HG03159 (cell line): ENCODE measurements around the gene OPN4.
A peak's percentile ranks its signal among the peaks of the same experiment; 100 is the strongest.

Experiments used
- ATAC-seq: cut with Tn5 transposase; IDR thresholded peaks from one replicate; pipeline ENCODE4 v1.9.1; 2021; ENCODE audit warnings: mild to moderate bottlenecking, moderate library complexity; ENCODE audit not compliant: unreplicated experiment

Gene OPN4

DNA sequence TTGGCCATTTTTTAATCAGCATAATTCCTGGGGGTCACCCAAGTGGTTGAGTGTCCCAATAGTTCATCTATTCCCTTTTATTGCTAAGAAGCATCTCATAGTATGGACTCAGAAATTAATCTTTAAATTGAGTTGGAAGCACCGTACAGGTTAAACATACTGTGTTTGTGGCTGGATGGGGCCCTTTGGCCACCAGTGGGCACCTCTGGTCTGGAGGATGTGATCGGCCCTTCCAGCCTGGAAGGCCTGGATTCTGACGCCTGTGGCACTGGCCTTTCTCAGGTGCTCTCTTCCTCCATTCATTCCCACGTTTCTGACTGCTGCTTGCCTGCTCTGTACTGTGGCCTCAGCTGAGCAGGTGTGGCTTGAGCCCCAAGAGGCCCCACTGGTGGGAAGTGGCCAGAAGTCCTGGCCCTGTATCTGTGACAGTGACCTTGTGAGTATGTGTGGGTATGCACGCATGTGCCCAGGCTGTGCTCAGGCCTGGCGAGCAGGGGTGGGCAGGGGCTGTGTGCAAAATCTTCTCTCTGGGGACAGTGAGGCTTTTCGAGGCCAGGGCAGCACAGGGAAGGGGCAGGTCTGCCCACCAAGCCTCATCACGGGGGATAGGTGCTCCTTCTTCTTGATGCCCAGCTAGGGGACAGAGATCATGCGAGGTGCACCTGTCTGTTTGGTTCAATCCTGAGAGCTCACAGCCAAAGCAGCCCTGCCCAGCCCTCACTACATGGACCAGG lies 44.0 kb downstream of the OPN4 start:
- no peak for ATAC-seq

DNA sequence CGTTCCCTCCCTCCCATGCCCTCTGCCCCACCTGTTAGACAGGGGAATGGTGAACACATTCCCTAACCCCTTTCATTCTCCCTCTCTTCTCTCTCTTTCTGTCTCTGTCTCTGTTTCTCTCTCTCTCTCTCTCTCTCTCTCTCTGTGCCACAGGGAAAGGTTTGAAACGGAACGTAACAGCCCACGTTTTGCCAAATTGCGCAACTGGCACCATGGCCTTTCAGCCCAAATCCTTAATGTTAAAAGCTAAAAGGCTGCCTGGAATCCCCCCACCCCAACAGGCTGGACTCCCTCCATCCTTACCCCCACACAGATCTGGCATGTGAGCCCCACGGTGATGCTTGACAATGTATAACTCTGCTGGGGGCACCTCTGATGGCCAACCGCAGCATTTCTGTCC lies 44.8 kb downstream of the OPN4 start:
- ATAC-seq = no peak

DNA sequence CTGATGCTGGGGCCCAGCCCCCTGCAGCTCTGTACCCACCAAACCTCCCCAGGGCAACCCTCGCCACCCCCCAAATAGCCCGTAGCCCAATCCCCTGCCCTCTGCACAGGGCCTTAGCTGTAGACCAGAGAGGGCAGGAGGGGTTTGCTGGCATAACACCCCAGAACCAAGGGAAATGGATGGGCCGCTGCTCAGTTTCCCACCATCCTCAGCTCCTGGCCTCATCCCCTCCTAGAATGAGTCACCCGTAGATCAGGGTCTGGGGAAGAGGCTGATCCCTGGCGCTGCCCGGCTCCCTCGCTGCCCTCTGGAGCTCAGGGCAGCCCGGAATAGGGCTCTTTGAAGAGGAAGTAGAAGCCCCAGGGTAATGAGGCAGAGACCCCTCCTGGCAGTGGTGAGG lies 45.2 kb downstream of the OPN4 start:
- ATAC-seq = no peak

DNA sequence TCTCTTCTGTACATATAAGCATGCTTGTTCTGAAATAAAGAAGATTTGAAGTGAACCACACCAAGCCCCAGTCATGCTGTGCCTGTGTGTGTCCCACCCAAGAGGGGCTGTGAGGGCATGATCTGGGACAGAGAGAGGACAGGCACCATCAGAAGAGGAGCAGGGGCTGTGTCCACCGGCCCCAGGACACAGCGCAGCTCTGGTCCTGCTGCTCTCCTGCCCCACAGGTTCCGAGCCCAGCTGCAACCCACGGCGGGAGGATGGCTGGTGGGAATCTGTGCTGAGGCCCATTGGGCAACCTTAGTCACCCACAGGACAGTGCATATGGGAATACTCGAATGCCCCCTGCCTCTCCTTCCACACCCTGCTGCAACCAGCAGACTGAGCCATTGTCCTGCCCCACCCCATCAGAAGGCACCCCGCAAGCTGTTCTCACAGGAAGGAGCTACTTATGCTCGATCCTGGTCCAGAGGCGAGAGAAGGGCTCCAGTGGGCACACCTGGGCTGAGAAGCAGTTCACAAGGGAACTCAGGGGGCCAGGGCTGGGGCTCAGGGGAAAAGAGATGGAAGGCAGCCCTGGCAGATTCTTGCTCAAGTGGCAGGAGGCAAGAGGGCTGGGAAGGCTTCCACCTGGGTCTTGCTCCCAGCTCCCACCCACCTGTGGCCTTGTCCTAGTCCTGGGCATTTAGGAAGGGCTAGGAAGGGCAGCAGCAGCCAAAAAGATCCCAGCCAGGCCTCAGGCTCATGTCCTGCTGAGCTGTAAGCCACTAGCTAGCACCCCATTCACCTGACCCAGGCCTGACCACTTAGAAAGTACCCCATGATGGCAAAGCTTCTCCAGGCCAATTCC lies 45.9 kb downstream of the OPN4 start:
- ATAC-seq = no peak

DNA sequence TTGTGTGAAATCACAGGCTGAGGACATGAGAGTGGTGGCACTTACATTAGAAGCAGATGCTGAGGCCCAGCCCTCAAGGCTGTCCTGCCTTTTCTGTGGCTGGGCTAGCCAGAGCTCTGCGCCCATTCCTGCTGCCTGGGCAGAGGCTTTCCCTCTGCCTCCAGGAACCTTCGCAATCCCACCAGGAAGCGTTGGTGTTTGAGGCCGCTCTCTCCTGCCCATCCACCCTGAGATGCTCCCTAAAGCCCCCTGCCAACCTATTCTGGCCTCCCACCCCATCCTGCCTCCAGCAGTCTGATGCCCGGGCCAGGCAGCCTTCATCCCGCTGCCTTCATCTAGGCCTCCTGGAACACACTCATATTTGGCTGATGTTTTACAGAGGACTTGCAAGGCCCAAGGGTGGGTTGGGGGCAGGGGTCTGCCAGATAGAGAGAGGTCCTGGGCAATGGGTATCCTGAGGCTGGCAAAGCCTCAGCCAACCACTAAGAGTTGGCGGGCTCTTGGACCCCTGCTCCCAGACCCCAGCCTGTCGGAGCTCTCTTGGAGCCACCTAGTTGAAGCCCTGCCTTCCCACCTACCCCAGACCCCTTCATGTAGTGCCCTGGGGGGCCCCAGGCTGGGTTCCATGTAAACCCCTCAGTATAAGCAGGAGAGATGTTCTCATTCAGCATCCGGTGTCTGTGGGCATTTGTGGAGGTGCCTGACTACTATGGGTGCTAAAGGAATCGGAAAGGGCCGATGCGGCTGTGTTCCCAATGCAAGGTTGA lies 46.7 kb downstream of the OPN4 start:
- ATAC-seq = no peak

- no peak for ATAC-seq
Measured at GRCh38 chr10:86703176-86703575, 48.8 kb downstream of the OPN4 start.

DNA sequence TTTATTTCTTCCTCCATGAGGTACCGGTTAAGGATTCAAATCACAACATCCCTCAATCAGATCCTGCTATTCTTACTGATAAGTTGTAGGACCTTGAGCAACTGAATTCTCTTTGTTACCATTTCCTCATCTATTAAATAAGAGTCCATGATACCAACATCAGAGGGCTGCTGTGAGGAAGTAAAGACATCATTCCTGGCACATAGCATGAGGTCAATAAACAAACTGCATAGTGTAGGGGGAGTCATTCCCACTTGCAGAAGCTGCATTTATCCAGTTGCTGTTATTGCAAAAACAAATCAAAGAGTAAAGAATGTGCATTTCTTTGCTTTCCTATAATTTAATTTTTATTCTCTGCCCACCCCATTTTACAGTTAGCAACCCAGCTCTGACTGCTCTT lies 50.8 kb downstream of the OPN4 start:
- ATAC-seq = no peak

- no peak for ATAC-seq
Measured at GRCh38 chr10:86705905-86706304, 51.6 kb downstream of the OPN4 start.

GRCh38 chr10:86706401-86706841 lies 52.1 kb downstream of the OPN4 start:
- ATAC-seq = no peak

DNA sequence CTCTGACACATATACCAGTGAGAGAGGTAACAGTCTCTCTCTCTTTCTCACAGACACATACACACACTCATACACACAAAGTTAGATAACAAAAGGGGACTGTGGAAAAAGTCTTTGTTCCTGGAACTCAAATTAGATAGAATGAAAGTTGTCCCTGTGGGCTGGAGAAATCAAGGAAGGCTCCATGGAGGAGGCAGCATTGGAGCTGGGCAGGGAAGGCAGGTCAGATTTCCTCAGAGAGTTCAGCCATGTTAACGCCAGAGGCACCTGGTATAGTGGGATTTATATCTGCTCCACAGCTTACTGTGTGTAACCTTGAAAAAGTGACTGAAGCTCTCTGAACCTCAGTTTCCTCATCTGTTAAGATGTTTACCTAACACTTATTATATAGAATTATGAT lies 52.6 kb downstream of the OPN4 start:
- no peak for ATAC-seq

GRCh38 chr10:86707505-86707904 lies 53.2 kb downstream of the OPN4 start:
- ATAC-seq = no peak

GRCh38 chr10:86708068-86708782 lies 53.9 kb downstream of the OPN4 start:
- ATAC-seq = no peak

DNA sequence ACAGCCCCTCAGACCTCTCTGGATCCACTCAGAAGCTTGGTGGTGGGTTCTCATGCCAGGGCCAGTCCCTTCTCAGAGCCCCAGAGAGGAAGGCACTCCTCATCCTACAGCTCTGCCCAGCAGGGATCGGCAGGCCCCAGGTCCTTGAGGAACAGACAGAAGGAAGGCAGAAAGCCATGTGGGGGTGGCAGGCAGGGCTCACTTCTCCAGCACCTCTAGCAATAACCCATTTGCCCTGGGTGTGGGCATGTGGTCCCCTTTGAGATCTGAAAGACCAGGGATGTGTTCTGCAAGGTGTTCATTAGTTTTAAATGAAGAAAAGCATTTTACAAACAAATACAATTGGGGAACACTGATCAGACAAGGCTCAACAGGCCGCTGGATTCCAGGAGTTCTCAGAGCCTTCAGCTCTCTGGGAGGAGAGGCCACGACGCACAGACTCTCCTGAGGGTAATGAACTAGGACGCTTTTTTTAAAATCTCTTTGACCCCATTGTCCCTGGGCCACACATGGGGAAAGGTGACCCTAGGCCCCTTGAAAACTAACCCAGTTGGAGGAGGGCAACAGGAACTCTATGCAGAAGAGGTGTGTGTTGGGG lies 54.5 kb downstream of the OPN4 start:
- ATAC-seq = no peak

GRCh38 chr10:86709396-86710185 lies 55.2 kb downstream of the OPN4 start:
- ATAC-seq = no peak

DNA sequence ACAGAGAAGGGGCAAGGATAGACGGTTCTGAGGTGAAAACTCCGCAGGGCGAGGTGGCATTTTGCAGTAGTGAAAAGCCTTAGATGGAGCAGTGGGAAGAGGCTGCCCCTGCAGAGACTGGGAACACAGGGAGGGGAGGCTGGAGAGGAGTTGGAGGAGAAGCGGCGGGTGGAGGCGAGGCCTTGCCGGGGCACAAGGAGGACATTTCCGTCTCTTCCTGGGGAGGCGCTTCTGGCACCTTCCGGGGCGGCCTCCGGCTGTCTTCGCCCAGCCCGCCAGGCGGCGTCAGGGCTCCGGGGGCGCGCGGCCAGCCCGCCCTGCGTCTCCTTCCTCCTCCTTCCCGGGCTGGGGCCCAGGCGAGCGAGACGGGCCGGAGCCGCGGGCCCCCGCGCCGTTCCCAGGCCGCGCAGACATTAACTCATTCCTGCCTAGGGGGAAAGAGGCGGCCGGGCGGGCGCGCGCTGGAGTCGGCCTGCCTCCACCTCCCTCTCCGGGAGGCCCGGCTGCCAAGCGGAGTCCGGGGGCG lies 56.7 kb downstream of the OPN4 start:
- peak; percentile 80 for ATAC-seq

DNA sequence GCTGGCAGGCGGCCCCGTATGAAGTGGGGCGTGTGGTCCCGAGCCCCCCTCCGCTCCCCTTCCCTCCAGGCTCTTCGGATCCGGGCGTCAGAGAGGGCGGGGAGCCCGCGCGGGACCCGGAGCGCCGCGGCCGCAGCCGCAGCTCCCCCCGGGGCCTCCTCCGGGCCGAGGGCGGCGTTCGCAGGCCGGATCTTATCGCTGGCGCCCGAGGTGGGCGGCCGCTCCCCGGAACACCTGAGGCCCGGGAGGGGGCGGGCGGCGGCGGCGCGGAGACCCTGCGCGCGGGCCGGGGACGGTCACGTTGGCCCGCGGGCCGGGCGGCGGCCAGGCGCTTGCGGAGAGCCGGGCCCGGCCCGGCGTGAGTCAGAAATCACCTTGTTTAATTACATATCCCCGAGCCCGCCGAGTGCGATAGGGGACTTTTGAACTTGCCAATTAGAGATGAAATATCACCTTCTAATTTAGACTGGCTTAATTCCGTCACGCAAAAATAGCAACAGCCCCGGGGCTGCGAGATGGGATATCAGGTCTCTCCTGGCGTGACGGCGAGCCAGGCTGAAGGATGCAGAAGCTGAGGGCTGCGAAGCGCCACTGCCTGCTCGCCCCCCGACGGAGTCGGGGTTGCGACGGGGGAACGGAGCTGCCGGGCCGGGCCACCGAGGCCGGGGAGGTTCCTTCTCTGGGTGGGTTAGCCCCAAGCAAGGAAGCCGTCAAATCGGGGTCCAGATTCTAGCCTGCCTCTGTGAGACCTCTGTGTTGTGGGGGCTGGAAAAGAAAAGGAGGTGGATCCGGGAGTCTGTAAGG lies 57.4 kb downstream of the OPN4 start:
- ATAC-seq = peak; percentile 44

DNA sequence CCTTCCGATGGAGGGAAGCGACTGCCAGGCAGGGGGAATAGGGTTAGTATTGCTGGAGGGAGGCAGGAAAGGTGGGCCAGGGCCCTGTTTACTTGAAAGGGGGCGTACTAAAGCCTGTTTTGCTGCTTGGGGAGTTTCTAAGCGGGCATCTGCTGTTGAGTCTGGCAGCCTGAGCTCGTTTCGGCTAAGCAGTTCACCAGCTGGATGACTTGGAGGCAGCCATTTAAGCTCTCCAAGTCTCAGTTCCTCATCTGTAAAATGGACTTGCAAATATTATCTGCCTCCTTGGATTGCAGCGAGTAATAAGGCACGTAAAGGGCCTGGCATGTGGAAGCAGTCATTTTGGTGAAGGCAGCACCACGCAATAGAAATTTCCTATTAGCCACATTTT lies 58.0 kb downstream of the OPN4 start:
- peak; percentile 32 for ATAC-seq

GRCh38 chr10:86715156-86715795 lies 60.9 kb downstream of the OPN4 start:
- no peak for ATAC-seq
